Fibroblast of skin of left quadriceps (primary cell): ENCODE results near the gene GNB1L.

Experiments
- DNase-seq, 2 experiments: peaks; one replicate each; pipeline ENCODE4 v3.0.0-alpha.2; 2013; ENCODE audit warnings: low read depth in 2 of 2

GNB1L gene

DNA sequence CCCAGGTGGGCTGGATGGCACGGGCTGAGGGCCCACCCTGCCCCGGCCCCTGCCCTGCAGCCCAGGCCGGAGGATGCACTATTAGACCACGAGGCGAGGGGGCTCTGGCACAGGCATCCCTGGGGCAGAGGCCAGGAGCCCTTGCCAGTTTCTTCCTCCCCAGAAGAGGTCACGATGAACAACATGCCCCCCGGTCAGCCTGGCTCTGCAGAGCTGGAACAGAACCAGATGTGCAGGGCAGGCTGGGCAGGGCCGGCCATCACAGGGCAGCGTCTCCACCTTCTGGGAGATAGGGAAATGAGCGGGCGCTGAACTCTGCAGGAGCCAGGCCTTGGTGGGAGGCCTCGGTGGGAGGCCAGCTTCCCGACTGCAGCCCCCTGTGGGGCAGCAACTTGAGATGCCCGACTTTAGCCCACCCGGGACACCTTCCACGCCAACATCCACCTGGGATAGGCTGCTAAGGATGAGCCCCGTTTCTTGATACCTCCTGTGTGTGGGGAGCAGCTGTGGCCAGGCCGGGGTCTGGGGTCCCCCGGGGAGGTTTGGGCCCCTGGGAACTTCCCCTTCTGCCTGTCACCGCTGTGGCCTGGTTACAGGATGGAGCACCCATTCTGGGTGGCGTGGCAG lies 21.8 kb upstream of the GNB1L start:
- no peak for DNase-seq

DNA sequence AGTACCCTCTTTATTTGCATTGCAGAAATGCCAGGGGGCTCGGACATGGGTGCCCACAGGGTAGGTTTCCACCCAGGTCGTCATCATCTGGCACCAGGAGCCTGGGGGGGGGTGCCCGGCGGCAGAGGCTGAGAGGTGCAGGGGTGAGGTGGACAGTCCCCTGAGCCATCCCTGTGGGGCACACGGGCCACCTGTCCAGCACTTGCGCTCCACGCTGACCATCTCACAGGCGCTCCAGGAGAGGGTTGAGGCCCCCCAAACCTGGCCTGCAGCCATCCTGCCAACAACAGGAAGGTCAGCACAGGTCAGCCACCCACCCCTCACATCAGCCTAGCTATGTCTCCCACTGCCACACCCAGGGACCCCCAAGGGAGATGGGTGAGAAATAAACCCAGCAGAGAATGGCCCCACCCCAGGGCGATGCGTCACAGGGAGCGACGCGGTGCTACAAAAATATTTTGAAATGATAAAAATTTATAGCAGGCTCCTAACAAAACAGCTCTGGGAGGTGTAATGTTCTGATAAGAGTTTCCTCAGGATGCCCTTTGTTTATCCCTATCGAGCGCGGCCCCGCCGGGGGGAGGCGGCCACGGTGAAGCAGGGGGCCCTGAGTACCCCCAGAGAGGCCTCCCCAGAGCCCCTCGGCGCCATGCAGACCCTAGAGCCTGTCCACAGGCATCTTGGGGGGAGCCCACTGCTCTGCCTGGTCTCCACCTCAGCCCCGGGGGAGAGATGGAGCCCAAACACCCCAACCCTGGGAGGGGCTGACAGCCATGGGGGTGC lies 21.0 kb upstream of the GNB1L start:
- no peak for DNase-seq

DNA sequence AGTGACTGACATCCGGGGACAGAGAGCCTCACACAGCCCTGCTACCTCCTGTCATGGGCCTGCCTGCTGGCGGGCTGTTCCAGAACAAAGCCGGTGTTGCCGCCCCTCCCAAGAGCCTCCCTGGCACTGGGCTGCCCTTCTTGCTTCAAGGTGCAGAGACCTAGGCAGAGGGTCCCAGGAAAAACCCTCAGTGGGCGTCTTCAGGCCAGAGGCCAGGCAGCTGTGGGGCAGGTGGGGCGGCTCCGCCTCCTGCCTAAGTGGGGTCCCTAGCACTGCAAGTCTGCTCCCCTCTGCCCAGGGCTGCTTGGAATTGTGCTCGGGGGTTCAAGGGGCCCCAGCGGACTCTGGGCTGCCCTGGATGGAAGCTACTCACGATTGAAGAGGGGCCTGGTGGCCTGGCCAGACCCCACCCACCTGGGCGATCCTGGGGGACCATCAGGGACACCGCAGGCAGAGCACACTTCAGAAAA lies 20.4 kb upstream of the GNB1L start:
- DNase-seq: no peak

- no peak for DNase-seq
Observed at GRCh38 chr22:19874307-19875060, 19.8 kb upstream of the GNB1L start.

DNA sequence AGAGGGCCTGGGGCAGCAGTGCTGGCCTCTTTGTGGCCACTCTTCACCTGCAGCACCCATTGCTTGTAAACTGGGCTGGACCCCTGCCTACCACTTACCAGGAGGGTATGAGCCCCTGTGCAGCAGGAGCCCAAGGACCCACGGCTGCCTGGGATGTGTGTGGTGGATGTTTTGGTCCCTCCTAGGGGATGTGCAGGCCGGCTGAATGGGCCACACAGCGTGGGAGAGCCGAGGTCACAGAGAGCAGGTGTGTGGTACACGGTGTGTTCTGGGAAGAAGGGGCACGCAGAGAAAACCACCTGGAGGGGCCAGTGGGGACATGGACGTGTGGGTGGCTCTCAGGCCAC lies 19.3 kb upstream of the GNB1L start:
- no peak for DNase-seq

- DNase-seq: no peak
Observed at GRCh38 chr22:19873138-19873959, 18.7 kb upstream of the GNB1L start.

DNA sequence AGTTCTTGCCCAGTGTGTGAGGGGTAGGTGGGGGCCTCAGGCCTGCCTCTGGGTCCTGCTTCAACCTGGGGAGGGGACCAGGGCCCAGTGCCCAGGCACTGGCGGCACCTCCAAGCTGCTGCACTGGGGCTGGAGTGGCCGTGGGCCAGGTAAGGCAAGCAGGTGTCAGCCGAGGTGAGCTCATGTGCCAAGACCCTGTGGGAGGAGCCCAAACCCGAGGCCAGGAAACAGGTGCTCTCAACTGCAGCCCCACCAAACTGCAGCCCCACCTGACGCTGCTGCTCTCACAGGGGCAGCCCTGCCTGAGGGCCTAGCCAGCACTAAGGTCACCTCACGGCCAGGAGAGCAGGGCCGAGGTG lies 18.1 kb upstream of the GNB1L start:
- no peak for DNase-seq

GRCh38 chr22:19871845-19872778 lies 17.4 kb upstream of the GNB1L start:
- DNase-seq: no peak

DNA sequence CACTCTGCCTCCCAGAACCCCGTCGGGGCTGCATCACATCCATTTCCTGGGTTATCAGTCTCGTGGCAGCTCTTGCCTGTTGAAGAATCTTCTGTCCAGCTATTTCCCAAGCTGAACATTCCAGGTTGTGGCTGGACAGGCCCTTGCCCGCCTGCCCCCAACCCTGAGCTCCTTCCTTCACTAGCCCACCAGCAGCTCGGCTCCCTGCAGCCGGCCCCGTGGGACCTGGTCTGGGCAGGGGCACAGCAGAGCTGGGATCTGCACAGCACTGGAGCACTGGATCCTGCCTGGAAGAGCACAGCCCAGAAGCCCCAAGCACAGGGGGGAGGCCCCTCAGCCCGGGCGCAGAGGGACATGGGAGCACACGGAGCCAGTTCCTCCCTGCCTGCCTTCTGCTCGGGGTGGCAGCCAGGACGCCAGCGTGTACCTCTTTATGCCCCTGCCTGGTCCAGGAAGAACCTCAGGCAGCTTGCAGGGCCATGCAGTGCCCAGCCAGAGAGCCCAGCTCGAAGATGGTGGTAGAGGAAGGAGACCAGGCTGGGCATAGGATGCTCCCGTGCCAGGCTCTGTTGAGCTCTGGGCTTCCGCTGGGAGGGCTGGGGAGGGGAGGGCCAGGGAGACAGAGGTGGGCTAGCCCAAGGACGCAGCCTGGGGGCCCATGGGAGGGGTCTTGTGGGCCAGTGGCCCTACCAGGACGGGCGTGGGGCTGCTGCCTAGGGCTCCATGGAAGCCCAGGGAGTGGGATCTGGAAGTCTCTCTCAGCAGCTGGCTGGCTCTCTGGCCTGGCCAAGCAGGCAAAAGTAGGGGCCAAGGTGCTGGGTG lies 16.6 kb upstream of the GNB1L start:
- no peak for DNase-seq

- no peak for DNase-seq
Observed at GRCh38 chr22:19870153-19871022, 15.7 kb upstream of the GNB1L start.

DNA sequence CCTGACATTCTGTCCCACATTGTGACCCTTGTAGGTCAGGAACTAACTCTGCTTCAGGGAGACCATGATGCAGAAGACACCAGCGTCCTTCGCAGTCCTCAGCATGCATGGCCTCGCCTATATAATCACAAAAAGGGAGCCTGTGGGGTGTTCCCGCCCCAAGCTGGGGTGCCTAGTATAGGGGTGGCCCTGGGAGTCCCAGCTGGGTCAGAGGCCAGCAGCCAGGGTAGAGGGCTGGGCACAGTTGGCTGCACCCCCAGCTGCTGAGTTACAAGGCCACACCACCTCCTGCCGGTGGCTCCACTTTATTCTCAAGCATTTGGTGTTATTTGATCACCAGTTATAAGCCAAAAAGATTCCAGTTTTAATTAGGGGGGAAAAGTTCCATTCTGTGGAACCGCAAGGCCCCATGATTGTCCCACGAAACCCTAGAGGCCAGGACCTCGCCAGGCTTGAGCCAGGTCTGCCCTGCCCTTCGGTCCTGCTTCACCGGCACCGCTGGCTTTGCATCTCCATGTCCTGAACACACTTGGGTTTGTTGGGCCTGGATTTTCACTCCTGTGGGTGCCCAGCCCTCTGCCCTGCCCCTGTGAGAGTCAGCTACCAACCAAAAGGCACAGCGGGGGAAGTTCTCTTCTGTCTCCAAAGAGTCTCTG lies 15.0 kb upstream of the GNB1L start:
- no peak for DNase-seq

DNA sequence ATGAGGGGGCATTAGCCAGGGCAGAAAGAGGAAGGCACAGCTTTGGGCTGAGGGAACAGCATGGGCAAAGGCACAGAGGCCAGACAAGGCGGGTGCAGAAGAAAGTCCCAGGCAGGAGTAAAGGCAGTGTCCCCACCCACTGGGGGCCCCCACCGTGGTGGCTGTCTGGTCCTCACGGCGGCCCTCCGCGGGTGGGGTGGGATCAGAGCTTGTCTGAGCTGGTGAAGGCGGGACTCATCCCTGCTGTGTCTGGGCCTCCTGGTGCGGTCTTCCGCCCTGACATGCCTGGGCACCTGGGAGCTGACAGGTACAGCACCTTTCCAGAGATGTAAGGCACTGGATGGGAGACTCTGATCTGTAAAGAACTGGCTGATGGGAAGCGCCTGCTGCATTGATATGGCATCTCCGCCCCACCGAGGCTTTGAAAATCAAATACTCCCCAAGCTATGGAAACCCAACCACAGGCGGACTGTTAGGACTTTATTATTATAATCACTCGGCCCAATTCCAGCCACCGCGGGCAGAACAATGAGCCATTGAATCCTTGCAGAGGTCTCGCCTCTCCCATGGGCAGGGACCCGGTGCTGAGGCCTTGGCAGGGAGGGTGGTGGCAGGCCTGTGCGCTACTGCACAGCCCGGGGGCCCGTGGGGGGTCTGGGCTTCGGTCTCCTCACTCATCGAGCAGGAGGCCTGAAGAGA lies 14.2 kb upstream of the GNB1L start:
- DNase-seq: no peak

- DNase-seq: no peak
Observed at GRCh38 chr22:19868333-19868732, 13.7 kb upstream of the GNB1L start.

GRCh38 chr22:19867617-19868016 lies 12.9 kb upstream of the GNB1L start:
- no peak for DNase-seq

GRCh38 chr22:19866665-19867009 lies 12.0 kb upstream of the GNB1L start:
- DNase-seq: no peak

- no peak for DNase-seq
Observed at GRCh38 chr22:19865141-19865829, 10.6 kb upstream of the GNB1L start.

DNA sequence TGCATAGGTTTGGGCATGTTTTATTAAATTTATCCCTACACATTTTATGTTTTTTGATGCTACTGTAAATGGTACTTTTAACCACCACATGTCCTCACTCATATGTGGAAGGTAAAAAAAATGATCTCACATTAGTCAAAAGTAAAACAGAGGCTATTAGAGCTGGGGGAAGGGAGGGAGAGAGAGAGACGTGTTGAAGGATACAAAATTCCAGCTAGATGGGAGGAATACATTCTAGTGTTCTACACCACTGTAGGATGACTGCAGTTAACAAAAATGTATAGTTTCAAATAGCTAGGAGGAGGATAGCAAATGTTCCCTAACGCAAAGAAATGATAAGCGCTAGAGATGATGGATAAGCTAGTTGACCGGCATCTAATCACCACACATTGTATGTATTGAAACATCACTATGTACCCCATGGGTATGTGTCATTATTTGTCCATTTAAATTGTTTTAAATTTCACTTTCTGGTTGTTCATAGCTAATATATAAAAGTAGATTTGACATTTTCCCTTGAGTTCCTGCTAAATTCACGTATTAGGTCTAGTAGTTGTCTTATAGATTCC lies 9.9 kb upstream of the GNB1L start:
- peak in 1 of 2 experiments; percentile 30 for DNase-seq
